Measurements from ENCODE around the gene LRP1B.

LRP1B gene

GRCh38 chr2:140687825-140688224 is 1443.0 kb downstream of the LRP1B start (continued):
- TF ChIP-seq ZFP3 (CRISPR knock-in tag; IDR thresholded peaks at IDR 0.05) (no peak), OSR1 (CRISPR knock-in tag; IDR thresholded peaks at IDR 0.05) (no peak), ZNF8 (CRISPR knock-in tag; IDR thresholded peaks at IDR 0.05) (no peak), ZFP30 (CRISPR knock-in tag; IDR thresholded peaks at IDR 0.05) (no peak), RARB (CRISPR knock-in tag; IDR thresholded peaks at IDR 0.05) (no peak), PPARA (CRISPR knock-in tag; IDR thresholded peaks at IDR 0.05; ENCODE audit: borderline replicate concordance) (no peak), BACH2 (CRISPR knock-in tag; IDR thresholded peaks at IDR 0.05; ENCODE audit: borderline replicate concordance) (no peak), ZC3H10 (CRISPR knock-in tag; IDR thresholded peaks at IDR 0.05) (no peak)

GRCh38 chr2:140683658-140684057 is 1447.2 kb downstream of the LRP1B start:
- no peak for ATAC-seq
- TF ChIP-seq PATZ1 (CRISPR knock-in tag; IDR thresholded peaks at IDR 0.05; ENCODE audit: borderline replicate concordance) (no peak), POU6F1 (CRISPR knock-in tag; IDR thresholded peaks at IDR 0.05; ENCODE audit: borderline replicate concordance, low read depth) (no peak), SNAI2 (CRISPR knock-in tag; IDR thresholded peaks at IDR 0.05) (no peak), ZNF70 (CRISPR knock-in tag; IDR thresholded peaks at IDR 0.05) (no peak), ZC3H10 (CRISPR knock-in tag; IDR thresholded peaks at IDR 0.05) (no peak), GLIS3 (CRISPR knock-in tag; IDR thresholded peaks at IDR 0.05) (no peak), ZFP30 (CRISPR knock-in tag; IDR thresholded peaks at IDR 0.05) (no peak), TSHZ2 (CRISPR knock-in tag; IDR thresholded peaks at IDR 0.05) (no peak), RARB (CRISPR knock-in tag; IDR thresholded peaks at IDR 0.05) (no peak), ISL1 (CRISPR knock-in tag; IDR thresholded peaks at IDR 0.05) (no peak), ESRRG (CRISPR knock-in tag; IDR thresholded peaks at IDR 0.05) (no peak), CSRNP3 (CRISPR knock-in tag; IDR thresholded peaks at IDR 0.05) (no peak), CSDC2 (CRISPR knock-in tag; IDR thresholded peaks at IDR 0.05) (no peak)

- no peak for ATAC-seq
These were observed 1450.0 kb downstream of the LRP1B start for GRCh38 chr2:140680862-140681261.

More at GRCh38 chr2:140680862-140681261, 1450.0 kb downstream of the LRP1B start:
- TF ChIP-seq CSDC2 (CRISPR knock-in tag; IDR thresholded peaks at IDR 0.05) (no peak), PPARA (CRISPR knock-in tag; IDR thresholded peaks at IDR 0.05; ENCODE audit: borderline replicate concordance) (no peak), ISL1 (CRISPR knock-in tag; IDR thresholded peaks at IDR 0.05) (no peak), RARB (CRISPR knock-in tag; IDR thresholded peaks at IDR 0.05) (no peak), GLIS3 (CRISPR knock-in tag; IDR thresholded peaks at IDR 0.05) (no peak), CSRNP3 (CRISPR knock-in tag; IDR thresholded peaks at IDR 0.05) (no peak), TSHZ2 (CRISPR knock-in tag; IDR thresholded peaks at IDR 0.05) (no peak), BACH2 (CRISPR knock-in tag; IDR thresholded peaks at IDR 0.05; ENCODE audit: borderline replicate concordance) (no peak), SNAI2 (CRISPR knock-in tag; IDR thresholded peaks at IDR 0.05) (no peak), TCF4 (CRISPR knock-in tag; IDR thresholded peaks at IDR 0.05; ENCODE audit: borderline replicate concordance) (no peak), ESRRG (CRISPR knock-in tag; IDR thresholded peaks at IDR 0.05) (no peak), ARNTL (CRISPR knock-in tag; IDR thresholded peaks at IDR 0.05; ENCODE audit: borderline replicate concordance, low read depth) (no peak), PATZ1 (CRISPR knock-in tag; IDR thresholded peaks at IDR 0.05; ENCODE audit: borderline replicate concordance) (no peak)

Measured in SK-N-SH treated with all-trans-retinoic acid at 6 μM for 48 hours (cell line).